Stimulated activated naive CD4-positive, alpha-beta T cell (primary cell): ENCODE data around the gene MYO7A.

Experiments used
- DNase-seq, 6 experiments: peaks; one replicate each; lab custom pipeline; 2025; lab: John Stamatoyannopoulos, UW

MYO7A gene

DNA sequence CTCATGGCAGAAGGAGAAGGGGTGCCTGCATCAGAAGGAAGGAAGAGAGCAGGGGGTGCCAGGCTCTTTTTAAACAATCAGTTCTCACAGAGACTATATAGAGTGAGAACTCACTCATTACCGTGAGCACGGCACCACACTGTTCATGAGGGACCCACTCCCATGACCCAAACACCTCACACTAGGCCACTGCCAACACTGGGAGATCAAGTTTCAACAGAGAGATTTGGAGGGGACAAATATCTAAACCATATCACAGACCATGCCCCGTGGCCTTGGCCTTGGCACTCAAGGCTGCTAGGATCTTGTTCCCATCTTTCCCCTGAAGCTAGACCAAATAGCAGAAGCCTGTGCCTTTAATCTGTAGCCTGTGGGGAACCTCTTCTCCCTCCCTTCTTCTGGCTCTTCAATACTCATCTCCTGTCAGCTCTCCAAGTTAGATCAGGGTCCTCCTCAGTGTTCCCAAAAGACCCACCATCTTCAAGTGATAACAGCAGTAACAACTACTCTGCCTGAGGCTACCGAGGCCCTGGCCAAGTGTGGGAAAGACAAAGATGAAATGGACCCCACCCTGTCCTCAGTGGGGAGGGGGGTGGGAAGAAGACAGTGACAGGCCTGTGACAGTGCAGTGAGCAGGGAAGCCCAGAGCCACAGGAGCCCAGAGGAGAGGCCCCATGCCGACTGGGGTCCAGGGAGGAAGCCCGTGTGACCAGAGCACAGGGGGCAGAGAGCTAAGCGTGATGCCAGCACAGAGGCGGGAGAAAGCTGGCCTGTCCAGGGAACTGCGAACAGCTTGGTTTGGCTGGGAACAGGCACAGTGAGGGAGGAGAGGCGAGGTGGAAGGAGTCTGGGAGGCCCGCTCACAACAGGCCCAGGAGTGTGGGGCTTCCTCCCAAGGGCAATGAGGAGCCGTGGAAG lies 72.6 kb downstream of the MYO7A start:
- DNase-seq, result no peak

DNA sequence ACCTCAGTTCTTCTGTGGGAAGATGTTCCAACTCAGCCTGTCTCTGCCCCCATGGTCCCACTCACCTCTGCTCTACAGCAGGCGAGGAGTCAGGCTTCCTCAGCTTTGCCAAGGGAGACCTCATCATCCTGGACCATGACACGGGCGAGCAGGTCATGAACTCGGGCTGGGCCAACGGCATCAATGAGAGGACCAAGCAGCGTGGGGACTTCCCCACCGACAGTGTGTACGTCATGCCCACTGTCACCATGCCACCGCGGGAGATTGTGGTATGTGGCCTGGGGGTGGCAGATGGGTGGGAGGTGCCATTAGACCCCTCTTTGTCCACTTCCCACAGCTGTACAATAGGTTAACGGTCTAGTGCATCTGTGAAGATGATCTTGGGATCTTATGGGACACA lies 73.3 kb downstream of the MYO7A start:
- no peak for DNase-seq

DNA sequence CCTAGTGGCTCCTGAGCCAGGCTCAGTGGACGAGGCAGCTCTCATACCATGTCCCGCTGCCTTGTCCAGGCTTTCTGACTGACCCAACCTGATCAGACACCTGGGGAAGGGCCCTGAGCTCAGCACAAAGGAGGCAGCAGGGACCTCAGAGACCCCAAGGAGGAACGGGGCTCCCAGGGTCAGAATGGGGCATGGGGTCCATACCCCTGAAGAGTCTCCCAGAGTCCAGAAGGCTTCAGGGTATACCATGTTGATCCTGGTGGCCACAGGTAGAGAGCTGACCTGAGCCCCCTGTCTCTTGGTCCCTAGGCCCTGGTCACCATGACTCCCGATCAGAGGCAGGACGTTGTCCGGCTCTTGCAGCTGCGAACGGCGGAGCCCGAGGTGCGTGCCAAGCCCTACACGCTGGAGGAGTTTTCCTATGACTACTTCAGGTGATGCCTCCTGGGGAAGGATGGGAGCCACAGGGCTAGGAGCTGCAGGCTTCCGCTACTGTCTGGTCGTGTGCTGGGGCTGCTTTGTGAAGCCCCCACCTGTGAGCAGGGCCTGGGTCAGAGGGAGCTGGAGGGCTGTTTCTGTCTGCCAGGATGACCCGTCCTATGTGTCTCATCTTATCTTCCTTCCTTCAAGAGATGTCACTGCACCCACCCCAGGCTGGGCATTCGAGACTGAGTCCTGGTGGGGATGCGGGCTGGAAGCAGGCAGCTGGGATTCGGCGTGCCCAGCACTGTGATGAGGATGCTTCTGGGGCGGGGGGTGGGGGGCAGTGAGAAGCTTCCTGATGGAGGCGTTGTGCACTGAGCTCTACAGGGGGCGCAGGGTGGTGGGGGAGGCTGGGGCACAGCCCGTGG lies 74.2 kb downstream of the MYO7A start:
- no peak for DNase-seq

DNA sequence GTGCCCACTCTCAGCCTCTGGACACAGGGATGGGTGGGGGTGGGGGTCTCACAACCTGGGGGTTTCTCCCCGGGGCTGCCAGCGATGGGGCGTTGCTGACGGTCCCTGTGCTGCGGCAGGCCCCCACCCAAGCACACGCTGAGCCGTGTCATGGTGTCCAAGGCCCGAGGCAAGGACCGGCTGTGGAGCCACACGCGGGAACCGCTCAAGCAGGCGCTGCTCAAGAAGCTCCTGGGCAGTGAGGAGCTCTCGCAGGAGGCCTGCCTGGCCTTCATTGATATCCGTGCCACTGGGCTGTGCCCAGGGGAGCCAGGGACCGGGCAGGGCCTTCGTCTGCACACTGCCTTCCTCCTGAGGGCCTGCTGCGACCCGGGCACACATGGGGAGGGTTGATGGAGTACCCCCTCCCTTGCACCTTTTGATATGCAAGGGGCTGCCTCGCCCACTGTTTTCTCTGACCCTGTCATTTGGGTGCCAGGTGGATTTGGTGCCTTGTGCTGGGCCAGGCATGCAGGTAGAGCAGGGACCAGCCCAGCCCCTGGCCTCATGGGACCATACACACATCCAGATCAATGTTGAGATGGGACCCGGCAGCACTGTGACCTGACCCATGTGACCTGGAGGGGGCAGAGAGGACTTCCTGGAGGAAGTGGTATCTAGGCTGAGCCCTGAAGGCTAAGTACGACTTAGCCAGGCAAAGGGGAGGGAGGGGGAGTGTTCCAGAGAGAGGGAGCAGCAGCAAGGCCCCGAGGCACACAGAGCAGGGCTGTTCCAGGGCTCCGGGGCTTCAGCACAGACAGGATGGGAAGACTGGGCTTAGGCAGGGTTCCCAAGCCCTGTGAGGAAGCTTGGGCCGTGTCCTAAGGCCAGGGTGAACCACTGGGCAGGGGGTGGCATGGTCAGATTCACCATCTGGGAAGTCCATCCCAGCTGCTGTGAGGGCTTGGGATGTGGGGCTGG lies 75.2 kb downstream of the MYO7A start:
- DNase-seq, result no peak

DNA sequence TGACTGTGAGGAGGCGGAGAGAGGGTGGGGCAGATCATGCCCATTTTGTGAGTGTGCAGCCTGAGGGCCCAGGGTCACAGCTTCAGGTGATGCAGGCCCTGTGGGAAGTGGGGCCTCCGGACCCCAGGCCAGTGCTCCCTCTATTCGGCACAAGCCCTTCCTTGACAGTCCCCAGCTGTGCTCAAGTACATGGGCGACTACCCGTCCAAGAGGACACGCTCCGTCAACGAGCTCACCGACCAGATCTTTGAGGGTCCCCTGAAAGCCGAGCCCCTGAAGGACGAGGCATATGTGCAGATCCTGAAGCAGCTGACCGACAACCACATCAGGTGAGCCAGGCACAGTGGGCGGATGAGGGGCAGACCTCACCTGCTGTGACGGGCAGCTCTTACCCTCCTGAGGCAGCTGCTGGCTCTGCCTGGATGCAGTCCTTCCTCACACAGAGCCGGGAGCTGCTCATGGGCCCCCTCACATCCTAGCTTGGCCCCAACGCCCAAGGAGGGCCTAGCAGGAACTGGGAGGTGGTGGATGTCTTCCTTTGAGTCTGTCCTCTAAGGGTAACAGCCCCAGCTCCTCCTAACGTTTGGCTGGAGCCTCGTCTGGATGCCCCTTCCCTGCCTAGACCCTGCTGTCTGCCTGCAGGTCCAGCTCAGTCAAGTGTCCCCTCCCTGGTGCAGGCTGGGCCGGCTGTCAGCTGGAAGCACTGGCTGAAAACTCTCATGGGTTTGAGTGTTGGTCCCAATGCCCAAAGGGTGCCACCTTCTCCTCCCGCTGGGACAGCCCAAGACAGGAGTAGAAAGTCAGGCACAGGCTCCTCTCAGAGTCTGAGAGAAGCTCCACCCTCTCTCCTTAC lies 76.1 kb downstream of the MYO7A start:
- no peak for DNase-seq

DNA sequence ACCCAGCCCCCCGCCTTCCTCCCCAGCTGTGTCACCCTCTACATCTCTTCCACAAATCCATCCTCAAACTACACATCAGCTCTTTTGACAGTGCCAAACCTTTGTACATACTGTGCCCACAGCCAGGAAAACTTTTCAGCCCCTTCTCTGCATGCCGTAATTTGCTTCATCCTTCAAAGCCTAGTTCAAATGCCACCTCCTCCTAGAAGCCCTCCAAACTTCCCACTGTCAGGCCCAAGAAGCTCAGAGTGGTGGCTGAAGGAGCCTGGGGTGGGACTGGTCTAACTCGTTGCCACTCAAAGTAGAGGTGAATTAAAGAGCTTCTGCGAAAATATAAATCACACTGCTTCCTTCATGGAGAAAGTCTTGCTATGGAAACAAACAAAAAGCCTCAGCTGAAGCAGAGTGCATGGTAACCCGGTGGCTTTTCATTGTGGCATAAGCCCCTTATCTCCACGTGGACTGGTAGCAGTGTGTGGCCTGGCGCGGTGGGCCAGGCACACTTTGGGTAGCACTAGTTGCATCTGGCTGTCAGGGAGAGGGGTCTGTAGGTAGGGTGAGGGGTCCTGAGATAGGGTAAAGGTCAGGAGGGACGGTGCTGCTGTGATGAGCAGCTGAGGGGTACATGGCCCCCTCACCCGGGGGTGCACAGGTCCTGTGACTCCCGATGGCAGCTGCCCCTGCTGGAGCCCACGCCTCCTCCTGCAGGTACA lies 76.9 kb downstream of the MYO7A start:
- DNase-seq, result no peak

DNA sequence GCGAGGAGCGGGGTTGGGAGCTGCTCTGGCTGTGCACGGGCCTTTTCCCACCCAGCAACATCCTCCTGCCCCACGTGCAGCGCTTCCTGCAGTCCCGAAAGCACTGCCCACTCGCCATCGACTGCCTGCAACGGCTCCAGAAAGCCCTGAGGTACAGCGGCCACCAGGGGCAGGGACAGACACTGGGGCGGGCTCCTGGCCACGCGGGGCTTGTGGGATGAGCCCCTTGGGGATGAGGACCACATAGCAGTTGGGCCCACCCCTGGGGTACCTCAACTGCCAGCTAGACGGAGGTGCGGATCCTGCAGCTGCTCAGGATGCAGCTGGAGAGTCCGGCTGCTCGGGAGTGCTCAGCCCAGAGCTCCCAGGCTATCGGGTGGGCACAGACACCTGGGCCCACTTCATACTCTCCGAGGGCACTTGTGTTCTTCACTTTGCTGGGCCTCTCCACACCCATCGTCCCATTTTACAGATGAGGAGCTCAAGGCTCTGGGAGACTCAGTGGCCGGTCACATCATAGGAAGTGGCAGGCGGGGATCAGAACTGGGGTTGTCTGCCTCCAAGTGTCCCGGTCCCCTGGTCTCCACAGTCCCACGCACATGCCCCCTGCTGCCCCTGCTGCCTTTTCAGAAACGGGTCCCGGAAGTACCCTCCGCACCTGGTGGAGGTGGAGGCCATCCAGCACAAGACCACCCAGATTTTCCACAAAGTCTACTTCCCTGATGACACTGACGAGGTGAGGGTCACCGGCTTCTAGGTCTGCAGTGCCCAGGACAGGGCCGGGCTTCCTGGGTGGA lies 77.6 kb downstream of the MYO7A start:
- DNase-seq, result no peak

DNA sequence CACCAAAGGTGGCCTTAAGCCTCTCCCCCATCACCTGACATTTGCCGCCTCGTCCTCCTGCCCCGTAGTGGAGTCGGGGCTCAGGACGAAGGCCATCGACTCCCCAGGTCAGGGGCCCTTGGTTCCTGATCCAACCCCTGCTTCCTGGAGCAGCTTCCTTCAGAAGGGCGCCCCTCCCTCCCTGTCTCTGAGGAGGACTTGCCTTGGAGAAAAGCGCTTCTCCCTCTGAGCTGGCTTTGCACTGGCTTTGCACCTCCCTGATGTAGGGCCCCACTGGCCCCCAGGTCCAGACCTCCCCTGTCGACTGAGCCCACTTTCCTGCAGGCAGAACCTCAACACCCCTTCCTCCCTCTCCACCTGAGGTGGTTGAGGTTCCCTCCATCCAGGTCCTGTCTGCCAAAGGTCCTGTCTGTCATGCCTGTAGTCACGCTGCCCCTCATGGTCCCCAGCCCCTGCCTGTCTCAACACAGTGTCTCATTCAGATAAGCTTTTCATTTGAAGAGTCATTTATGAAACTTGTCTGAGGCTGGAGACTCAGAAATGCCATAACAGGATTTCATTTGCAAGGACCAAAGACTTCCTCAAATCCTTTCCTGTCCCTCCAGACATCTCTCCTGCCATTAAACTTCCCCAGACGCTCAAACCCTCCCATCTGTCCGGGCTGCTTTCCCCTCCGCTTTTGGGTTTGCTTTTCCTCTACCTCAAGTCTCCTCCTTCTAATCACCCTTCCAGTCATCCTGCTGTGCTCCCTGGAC lies 78.4 kb downstream of the MYO7A start:
- DNase-seq, result no peak

DNA sequence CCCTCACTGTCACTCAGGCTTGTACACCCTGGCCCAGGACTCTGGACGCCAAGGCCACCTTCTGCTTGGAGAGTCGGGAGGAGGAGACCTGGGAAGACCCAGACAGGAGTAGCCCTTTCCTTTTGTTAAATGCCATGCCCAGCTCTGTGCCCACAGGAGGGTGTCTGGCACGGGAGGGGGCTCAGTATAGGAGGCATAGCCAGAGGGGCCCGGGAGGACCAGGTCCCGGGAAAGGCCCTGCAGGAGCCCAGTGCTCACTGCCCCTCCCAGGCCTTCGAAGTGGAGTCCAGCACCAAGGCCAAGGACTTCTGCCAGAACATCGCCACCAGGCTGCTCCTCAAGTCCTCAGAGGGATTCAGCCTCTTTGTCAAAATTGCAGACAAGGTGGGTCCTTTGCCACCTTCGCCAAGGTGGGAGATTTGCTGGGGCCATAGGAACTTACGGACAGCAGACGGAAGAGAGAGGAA lies 79.0 kb downstream of the MYO7A start:
- no peak for DNase-seq

DNA sequence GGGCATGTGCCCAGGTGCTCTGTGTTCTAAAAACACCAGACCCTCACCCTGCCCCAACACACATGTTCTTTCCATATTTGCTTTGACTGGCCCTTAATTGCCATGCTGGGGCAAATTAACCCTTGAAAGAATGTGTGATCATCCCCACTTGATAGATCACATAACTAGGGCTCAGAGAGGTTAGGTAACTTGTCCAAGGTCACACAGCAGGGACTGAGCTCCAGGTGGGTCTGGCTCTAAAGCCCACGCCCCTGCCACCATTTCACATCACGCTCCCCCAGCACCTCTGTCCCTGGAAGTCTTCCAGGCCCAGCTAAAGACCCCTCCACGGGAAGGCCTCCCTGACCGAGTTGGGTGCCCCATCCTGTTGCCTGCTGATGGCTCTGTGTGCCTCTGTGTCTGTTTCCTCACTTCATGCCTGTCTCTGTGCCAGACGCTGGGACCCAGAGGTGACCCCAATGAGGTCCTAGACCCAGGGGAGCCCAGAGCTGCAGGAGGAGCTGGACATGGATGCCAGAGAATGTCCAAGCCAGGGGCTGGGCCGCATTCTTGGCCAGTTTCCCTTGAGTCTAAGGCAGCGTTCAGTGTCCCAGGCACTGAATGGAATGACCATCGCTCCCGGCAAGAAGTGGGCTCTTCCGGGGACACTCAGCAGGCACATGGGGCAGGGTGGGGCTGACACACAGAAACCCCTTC lies 79.7 kb downstream of the MYO7A start:
- DNase-seq, result no peak

DNA sequence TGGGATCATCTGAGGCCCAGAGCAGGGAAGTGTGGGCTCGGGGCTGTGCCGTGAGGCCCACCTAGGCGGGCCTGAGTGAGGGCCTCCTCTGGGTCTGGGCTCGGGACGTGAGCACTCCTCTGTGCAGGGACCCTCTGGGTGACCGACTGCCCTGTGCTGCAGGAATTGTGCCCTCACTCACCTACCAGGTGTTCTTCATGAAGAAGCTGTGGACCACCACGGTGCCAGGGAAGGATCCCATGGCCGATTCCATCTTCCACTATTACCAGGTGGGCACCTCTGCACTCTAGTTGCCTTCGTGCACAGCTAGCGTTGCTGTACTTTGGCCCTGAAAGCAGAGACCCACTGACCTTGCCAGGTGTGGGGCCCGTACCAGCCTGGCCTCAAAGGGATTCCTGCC lies 80.5 kb downstream of the MYO7A start:
- no peak for DNase-seq

DNA sequence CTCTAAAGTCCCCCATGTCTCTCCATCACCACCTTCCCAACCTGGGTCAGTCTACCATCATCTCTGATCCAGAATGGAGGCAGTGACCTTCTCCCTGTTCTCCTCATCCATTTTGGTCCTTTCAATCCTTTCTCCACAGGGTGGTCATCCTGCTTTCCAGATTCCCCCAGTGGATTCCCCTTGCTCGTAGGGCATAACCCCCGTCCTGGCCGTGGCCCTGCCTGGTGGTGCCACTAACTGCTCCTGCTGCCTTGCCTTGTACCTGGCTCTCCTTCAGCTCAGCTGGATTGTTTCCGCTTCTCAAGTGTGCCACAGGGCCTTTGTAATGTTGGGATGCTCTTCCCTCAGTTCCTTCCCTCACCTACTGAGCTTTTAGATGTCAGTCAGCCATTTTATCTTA lies 81.6 kb downstream of the MYO7A start:
- DNase-seq, result no peak

DNA sequence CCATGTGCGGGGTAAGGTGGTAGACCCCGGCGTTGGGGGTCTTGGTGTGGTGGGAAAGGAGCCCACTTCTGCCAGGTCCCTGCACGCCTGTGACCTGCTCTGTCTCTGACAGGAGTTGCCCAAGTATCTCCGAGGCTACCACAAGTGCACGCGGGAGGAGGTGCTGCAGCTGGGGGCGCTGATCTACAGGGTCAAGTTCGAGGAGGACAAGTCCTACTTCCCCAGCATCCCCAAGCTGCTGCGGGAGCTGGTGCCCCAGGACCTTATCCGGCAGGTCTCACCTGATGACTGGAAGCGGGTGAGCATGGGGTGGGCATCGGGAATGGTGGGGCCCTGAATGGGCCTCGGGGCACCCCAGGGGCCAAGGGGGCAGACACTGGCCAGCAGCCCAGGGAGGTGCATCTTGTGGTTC lies 83.0 kb downstream of the MYO7A start:
- no peak for DNase-seq

DNA sequence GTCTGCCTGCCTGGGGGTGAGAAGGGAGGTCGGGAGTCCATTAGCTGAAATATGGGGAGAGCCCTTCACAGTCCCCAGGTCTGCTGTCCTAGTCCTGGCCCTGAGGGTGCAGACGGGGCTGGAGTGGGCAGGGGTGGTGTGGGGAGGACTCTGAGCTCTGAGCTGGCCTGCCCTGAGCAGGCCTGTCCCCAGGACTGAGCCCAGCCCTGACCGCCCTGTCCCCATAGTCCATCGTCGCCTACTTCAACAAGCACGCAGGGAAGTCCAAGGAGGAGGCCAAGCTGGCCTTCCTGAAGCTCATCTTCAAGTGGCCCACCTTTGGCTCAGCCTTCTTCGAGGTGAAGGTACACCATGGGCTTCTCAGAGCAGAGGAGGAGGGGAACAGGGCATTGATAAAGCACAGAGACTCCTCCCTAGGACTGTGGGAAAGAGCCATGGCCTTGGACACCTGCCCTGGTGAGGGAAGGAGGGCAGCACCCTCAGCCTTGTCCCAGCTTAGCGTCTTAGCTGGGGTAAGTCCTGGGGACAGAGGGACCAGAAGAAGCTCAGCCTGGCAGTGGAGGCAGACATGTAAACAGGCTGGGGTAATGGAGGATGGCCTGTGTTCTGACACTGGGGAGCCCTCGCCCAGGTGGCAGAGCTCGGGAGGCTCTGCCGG lies 83.7 kb downstream of the MYO7A start:
- no peak for DNase-seq

DNA sequence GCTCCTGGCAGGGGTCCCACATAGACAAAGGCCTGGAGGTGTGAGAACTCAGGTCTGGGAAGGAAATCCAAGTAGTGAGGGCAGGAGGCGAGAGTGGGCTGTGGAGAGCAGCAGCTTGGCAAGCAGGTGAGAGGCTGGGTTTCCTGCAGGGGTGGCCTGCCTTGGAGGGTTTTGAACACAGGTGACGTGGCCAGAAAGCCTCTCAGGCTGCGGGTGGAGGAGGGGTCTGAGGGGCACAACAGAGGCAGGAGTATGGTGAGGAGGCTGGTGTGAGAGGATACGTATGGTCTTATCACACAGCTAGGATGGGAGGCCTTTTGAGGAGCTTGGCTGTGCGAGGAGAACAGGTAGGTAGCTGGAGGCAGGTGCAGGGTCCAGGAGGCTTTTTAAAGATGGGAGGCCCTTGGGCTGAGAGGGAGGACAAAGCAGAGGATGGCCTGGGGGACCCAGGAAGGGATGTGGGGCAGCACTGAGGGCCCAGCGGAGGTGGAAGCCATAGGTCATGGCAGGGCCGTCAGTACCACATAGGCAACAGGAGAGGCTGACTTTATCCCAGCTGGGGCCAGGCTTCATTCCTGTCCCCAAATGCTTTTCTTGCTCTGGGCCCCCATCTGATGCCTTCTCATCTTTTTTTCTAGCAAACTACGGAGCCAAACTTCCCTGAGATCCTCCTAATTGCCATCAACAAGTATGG lies 84.4 kb downstream of the MYO7A start:
- no peak for DNase-seq

DNA sequence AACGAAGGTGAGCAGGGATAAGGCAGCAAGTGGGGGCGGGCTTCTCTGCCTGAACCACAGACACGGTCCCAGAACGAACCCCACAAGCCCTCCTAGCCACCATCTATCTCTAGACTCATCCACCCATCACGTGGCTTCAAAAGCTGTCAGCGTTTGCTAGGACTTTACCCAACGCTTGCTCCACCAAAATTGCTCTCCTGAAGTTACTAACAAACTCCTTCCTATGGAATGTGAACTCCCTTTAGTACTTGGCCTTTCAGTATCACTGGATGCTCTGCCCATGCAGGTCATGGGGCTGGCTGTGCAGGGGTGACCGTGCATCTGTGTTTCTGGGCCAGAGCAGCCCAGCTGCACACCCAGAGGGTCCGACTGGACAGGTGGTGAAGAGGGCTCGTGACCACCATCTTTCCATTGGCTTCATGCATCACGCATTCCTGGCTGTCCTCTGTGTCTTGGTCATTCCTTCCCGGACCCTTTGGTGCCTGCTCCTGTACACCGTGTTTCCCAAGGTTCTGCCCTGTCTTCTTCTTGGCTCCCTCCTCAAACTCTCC lies 85.1 kb downstream of the MYO7A start:
- no peak for DNase-seq
